Heart right ventricle (tissue), 16 donors: ENCODE measurements around the gene CD79B. TPM values are rescaled to one million over a fixed set of nuclear protein-coding genes. Genes with fewer than 3 reads are reported as not detected.
"Not testable (repeated sequence)": the region's sequence is repeated elsewhere in the genome, so short reads cannot be mapped to it uniquely, and the experiment has no call there.

Experiments used
- ATAC-seq, 8 donors: fragments of 200-7000 bp; cut with Tn5 transposase; one replicate each; pipeline ENCODE4 v1.9.1; 2020; ENCODE audit warnings: mild to moderate bottlenecking in 8 of 8, moderate library complexity in 8 of 8, moderate number of reproducible peaks in 1 of 8
- DNase-seq, 2 donors: peaks; one replicate each; pipeline ENCODE4 v3.0.0-alpha.2; 2020
- H3K27ac ChIP-seq, 10 donors: fragments of 200-600 bp; sonication (generic) in 2 of 10; one replicate each; pipeline versions ENCODE4 v1.5.0 to v1.8.0; 2020 to 2022; ENCODE audit warnings: mild to moderate bottlenecking in 3 of 10
- H3K27me3 ChIP-seq, 7 donors: fragments of 200-600 bp; one replicate each; pipeline ENCODE4 v1.8.0; 2021 to 2022; ENCODE audit warnings: mild to moderate bottlenecking in 2 of 7
- H3K36me3 ChIP-seq, 9 donors: fragments of 200-600 bp; sonication (generic) in 1 of 9; one replicate each; pipeline versions ENCODE4 v1.5.0 to v1.8.0; 2020 to 2022; ENCODE audit warnings: mild to moderate bottlenecking in 2 of 9
- H3K4me1 ChIP-seq, 9 donors: fragments of 200-600 bp; sonication (generic) in 1 of 9; one replicate each; pipeline versions ENCODE4 v1.5.0 to v1.8.0; 2020 to 2022; ENCODE audit warnings: mild to moderate bottlenecking in 4 of 9
- H3K4me3 ChIP-seq, 10 donors: fragments of 200-600 bp; sonication (generic) in 2 of 10; one replicate each; pipeline versions ENCODE4 v1.5.0 to v1.8.0; 2020 to 2022; ENCODE audit warnings: mild to moderate bottlenecking in 7 of 10, moderate library complexity in 2 of 10
- H3K9me3 ChIP-seq, 11 donors: fragments of 200-600 bp in 10 of 11; sonication (generic) in 2 of 11; one replicate each; pipeline versions ENCODE4 v1.5.0 to v1.8.0; 2013 to 2022; ENCODE audit warnings: mild to moderate bottlenecking in 2 of 11, control low read depth in 1 of 11, moderate library complexity in 1 of 11
- WGBS, 2 donors: extraction: QIAGEN DNeasy Blood & Tissue Kit; methylation state at CpG; one replicate each; pipeline ENCODE4 v1.1.7; 2013; ENCODE audit warnings: inconsistent platforms in 1 of 2; 5-methylcytosine and 5-hydroxymethylcytosine counted together
- intact Hi-C, 10 donors: fragments of 100-400 bp; cut with DNase I; formaldehyde crosslinking; loops; one replicate each; pipeline versions ENCODE4 v1.11.1 to v1.14.2; 2022
- polyA plus RNA-seq, 2 donors: library from polyadenylated mRNA; stranded (reverse); fragments of 200-250 nt; gene quantifications; one replicate each; pipeline ENCODE4 v1.2.3, GENCODE V29; 2013
- total RNA-seq, 10 donors: library from RNA; stranded (reverse); fragmentation: NEBNext Ultra II Directional in 3 of 10; extraction: Animal tissue kit (Norgen Biotek cat#: 25700) in 3 of 10; gene quantifications; one replicate each; pipeline versions ENCODE4 v1.2.1 to v1.2.4, GENCODE V29; 2021 to 2023
- TF ChIP-seq, protein P1 (sequence below), 9 donors: fragments of 200-600 bp; sonication (generic) in 2 of 9; IDR thresholded peaks; one replicate each; pipeline versions ENCODE4 v1.5.0 to v1.8.0; 2021 to 2022; ENCODE audit warnings: antibody characterized with exemption in 9 of 9, mild to moderate bottlenecking in 5 of 9, moderate library complexity in 1 of 9
- donor health status: Arrhythmogenic right ventricular cardiomyopathy.
- donor health status: ischemic (EF 13 %, LVEDD 7.1; RV severe dilation, severe dysfunction).
- donor health status: healthy with polysubstance abuse.
- donor health status: DM: no; HTN: yes; CAD: no.
- donor health status: DM: no; HTN: no; CAD: no.
- donor health status: ischemic (EF 25% LVEDD 6.9; RV normal size, moderate dysfunction).
- donor health status: ischemic (EF 25% LVEDD 5.7; RV mildly dilated, moderate dysfunction).
- donor health status: healthy.
- donor health status: DM: yes; HTN: yes; CAD: no.
- donor health status: Ischemic cardiomyopathy.
- donor health status: ischemic (EF 35%, LVEDD 5.7; RV mildly dilated, moderate dysfunction).
- donor health status: nonischemic (EF 11% LVEDD 7.7; RV severe dilation, severe dysfunction).
- donor health status: DM: yes; HTN: yes; CAD: no.
- donor health status: PGD.
- donor health status: ischemic (EF 29% LVEDD 5.4; RV normal size, mild dysfunction).
- donor health status: nonischemic (EF 23%, LVEDD 6.1; RV moderate dilation, normal function).

The CD79B gene
- total and polyA plus RNA-seq, 12 donors = 2.2 to 11.6 (median 3.9) TPM

DNA sequence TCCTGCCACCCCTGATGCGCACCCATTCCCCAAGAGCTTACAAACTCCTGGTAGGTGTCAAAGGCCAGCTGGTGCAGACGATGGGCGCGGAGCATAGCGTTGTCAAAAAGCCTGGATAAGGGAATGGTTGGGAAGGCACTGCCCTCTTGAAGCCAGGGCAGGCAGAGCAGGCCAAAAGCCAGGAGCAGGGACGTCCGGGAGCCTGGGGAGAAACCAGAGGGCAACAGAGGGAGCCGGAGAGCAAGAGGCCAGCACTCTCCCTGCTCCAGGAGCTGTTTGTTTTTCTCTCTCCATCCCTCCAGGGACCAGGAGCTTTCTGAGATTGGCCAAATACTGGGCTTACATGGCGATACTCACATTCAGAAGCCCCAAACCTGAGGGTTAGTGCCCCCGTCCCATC lies 13.8 kb downstream of the CD79B start:
- peaks cover 0 to 6% (median 0%) of the 10 kb centered on the region in 7 donors for H3K27me3 ChIP-seq
- WGBS, 2 donors = 45 to 48% methylated on average over 10 of the region's 10 CpGs

DNA sequence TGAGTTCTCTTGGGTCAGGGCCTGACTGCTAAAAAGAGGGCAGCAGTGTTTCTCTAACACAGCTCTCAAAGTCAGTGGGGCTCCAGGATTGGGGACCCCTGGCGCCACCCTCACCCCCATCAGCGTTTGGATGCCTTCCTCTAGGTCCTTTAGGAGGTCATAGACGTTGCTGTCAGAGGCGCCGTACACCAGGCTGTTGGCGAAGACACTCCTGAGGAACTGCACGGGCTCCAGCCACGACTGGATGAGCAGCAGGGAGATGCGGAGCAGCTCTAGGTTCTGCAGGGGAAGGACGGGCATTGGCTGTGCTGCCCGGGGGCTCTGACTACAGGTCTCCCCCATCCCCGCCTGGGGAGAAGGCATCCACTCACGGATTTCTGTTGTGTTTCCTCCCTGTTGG lies 14.5 kb downstream of the CD79B start:
- intact Hi-C loops = loop anchor here (2.0 to 10.0 kb wide), 14 partner anchors 29 to 367 kb away; partner anchors contain the start of genes ERN1 (in 5 of the 10) and ICAM2 (in 1 of the 10)
- Histone ChIP-seq H3K36me3 (no peaks in the 10 kb centered on the region), H3K9me3 (no peaks in the 10 kb centered on the region), H3K4me1 (peaks cover 0 to 10% (median 0%) of the 10 kb centered on the region in 9 donors), H3K27ac (no peak overlapping the region), H3K4me3 (no peak overlapping the region), H3K27me3 (peaks cover 0 to 6% (median 0%) of the 10 kb centered on the region in 7 donors)
- 79 to 80% methylated on average over 13 of the region's 13 CpGs for WGBS, 2 donors
- no peak for DNase-seq
- ATAC-seq = no peak
- TF ChIP-seq, protein P1, sequence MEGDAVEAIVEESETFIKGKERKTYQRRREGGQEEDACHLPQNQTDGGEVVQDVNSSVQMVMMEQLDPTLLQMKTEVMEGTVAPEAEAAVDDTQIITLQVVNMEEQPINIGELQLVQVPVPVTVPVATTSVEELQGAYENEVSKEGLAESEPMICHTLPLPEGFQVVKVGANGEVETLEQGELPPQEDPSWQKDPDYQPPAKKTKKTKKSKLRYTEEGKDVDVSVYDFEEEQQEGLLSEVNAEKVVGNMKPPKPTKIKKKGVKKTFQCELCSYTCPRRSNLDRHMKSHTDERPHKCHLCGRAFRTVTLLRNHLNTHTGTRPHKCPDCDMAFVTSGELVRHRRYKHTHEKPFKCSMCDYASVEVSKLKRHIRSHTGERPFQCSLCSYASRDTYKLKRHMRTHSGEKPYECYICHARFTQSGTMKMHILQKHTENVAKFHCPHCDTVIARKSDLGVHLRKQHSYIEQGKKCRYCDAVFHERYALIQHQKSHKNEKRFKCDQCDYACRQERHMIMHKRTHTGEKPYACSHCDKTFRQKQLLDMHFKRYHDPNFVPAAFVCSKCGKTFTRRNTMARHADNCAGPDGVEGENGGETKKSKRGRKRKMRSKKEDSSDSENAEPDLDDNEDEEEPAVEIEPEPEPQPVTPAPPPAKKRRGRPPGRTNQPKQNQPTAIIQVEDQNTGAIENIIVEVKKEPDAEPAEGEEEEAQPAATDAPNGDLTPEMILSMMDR (IDR thresholded peaks at IDR 0.05) = no peak

More for the DNA sequence above, 13.8 kb downstream of the CD79B start:
- TF ChIP-seq, protein P1 (IDR thresholded peaks at IDR 0.05) = peak in 2 of 9 donors; percentile 12 to 13
- ATAC-seq = no peak
- Histone ChIP-seq H3K27ac (no peak overlapping the region), H3K9me3 (no peaks in the 10 kb centered on the region), H3K36me3 (no peaks in the 10 kb centered on the region), H3K4me1 (peaks cover 0 to 10% (median 0%) of the 10 kb centered on the region in 9 donors), H3K4me3 (no peak overlapping the region)
- DNase-seq = no peak
- intact Hi-C loops = loop anchor here (2.0 to 10.0 kb wide), 14 partner anchors 28 to 366 kb away; partner anchors contain the start of genes ERN1 (in 5 of the 10) and ICAM2 (in 1 of the 10)

GRCh38 chr17:63917206-63917605 lies 14.9 kb downstream of the CD79B start:
- not testable (repeated sequence) for DNase-seq, H3K27me3 ChIP-seq, H3K4me3 ChIP-seq, ATAC-seq, H3K9me3 ChIP-seq, H3K36me3 ChIP-seq, H3K27ac ChIP-seq
- intact Hi-C loops = loop anchor here in 9 of 10 donors (5.0 to 10.0 kb wide), 9 partner anchors 70 to 368 kb away; partner anchors contain the start of genes ERN1 (in 5 of the 9) and ICAM2 (in 1 of the 9)
- peaks cover 0 to 10% (median 0%) of the 10 kb centered on the region in 9 donors for H3K4me1 ChIP-seq
- WGBS, 2 donors = 85 to 86% methylated on average over 10 to 11 of the region's 11 CpGs

DNA sequence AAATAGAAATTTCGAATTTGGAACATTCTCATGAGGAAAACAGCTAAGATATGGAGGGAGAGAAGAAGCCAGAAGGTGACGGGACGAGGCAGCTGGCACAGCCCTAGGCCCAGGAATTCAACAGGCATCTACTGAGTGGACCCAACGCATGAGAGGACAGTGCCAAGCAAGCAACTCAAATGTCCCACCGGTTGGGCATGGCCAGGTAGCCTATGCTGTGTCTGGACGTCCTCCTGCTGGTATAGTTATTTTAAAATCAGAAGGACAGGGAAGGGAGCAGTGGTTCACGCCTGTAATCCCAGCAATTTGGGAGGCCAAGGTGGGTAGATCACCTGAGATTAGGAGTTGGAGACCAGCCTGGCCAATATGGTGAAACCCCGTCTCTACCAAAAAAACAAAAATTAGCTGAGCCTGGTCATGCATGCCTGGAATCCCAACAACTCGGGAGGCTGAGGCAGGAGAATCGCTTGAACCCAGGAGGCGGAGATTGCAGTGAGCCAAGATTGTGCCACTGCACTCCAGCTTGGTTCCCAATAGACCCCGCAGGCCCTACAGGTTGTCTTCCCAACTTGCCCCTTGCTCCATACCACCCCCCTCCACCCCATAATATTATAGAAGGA lies 15.5 kb downstream of the CD79B start:
- intact Hi-C loops = loop anchor here in 9 of 10 donors (5.0 to 10.0 kb wide), 9 partner anchors 71 to 368 kb away; partner anchors contain the start of genes ERN1 (in 5 of the 9) and ICAM2 (in 1 of the 9)
- TF ChIP-seq, protein P1 (IDR thresholded peaks at IDR 0.05) = no peak
- WGBS, 2 donors = 84 to 89% methylated on average over 12 of the region's 12 CpGs

GRCh38 chr17:63915753-63916152 lies 16.4 kb downstream of the CD79B start:
- H3K4me3 ChIP-seq, H3K27ac ChIP-seq: not testable (repeated sequence)
- WGBS, 2 donors = 80 to 83% methylated on average over 10 of the region's 10 CpGs

More for the DNA sequence above, 15.5 kb downstream of the CD79B start:
- no peak overlapping the region for H3K4me3 ChIP-seq
- peaks cover 0 to 10% (median 0%) of the 10 kb centered on the region in 9 donors for H3K4me1 ChIP-seq
- no peaks in the 10 kb centered on the region for H3K9me3 ChIP-seq
- ATAC-seq (no peak), DNase-seq (no peak)
- H3K36me3 ChIP-seq = no peaks in the 10 kb centered on the region
- no peak overlapping the region for H3K27ac ChIP-seq
- peaks cover 0 to 6% (median 0%) of the 10 kb centered on the region in 7 donors for H3K27me3 ChIP-seq

More at GRCh38 chr17:63915753-63916152, 16.4 kb downstream of the CD79B start:
- intact Hi-C loops = loop anchor here in 9 of 10 donors (5.0 to 10.0 kb wide), 9 partner anchors 72 to 369 kb away; partner anchors contain the start of genes ERN1 (in 5 of the 9) and ICAM2 (in 1 of the 9)
- H3K36me3 ChIP-seq, H3K9me3 ChIP-seq, ATAC-seq, DNase-seq: not testable (repeated sequence)
- Histone ChIP-seq H3K27me3 (peaks cover 0 to 14% (median 7%) of the 10 kb centered on the region in 7 donors), H3K4me1 (peaks cover 0 to 10% (median 0%) of the 10 kb centered on the region in 9 donors)
